Gastroesophageal sphincter (tissue), 4 donors: Measurements from ENCODE around the gene ADRA2A. TPM values are rescaled to one million over a fixed set of nuclear protein-coding genes. Genes with fewer than 3 reads are reported as not detected.

Source experiments
- ATAC-seq: fragments of 150-250 bp; one replicate; pipeline ENCODE4 v1.9.1; 2016; ENCODE audit warnings: mild to moderate bottlenecking, moderate library complexity
- H3K27ac ChIP-seq, 4 donors: fragments of 200-600 bp; sonication (generic) in 3 of 4; 1 replicate in 3 of 4; 2 replicates in 1 of 4; pipeline ENCODE4 v1.5.1; 2016 to 2019
- H3K27me3 ChIP-seq: fragments of 200-600 bp; sonication (generic); one replicate; pipeline ENCODE4 v1.5.1; 2019
- H3K36me3 ChIP-seq, 2 donors: fragments of 200-600 bp; sonication (generic); one replicate each; pipeline ENCODE4 v1.5.1; 2019; ENCODE audit warnings: control low read depth in 1 of 2
- H3K4me1 ChIP-seq, 3 donors: fragments of 200-600 bp; sonication (generic); 1 replicate in 2 of 3; 2 replicates in 1 of 3; pipeline ENCODE4 v1.5.1; 2016 to 2019; ENCODE audit warnings: control low read depth in 2 of 3
- H3K4me3 ChIP-seq, 2 donors: fragments of 200-600 bp; sonication (generic); one replicate each; pipeline ENCODE4 v1.5.1; 2019; ENCODE audit warnings: mild to moderate bottlenecking in 1 of 2, moderate library complexity in 1 of 2
- H3K9me3 ChIP-seq, 3 donors: fragments of 200-600 bp; sonication (generic); one replicate each; pipeline ENCODE4 v1.5.1; 2017 to 2019; ENCODE audit warnings: control low read depth in 2 of 3
- EP300 ChIP-seq: sonication (generic); formaldehyde crosslinking; IDR thresholded peaks from one replicate; pipeline ENCODE4 v1.6.1; 2017; ENCODE audit warnings: antibody characterized with exemption, mild to moderate bottlenecking
- POLR2A ChIP-seq, 2 donors: fragments of 450-650 bp; IDR thresholded peaks; one replicate each; pipeline ENCODE4 v1.6.1; 2017; ENCODE audit warnings: antibody characterized with exemption in 2 of 2, mild to moderate bottlenecking in 2 of 2, moderate library complexity in 1 of 2
- POLR2AphosphoS5 ChIP-seq: sonication (generic); formaldehyde crosslinking; IDR thresholded peaks from one replicate; pipeline ENCODE4 v1.6.1; 2017; ENCODE audit warnings: antibody characterized with exemption
- WGBS, 2 donors: methylation state at CpG; one replicate each; pipeline ENCODE4 v1.1.5; 2018; ENCODE audit warnings: low coverage in 1 of 2; 5-methylcytosine and 5-hydroxymethylcytosine counted together
- total RNA-seq, 4 donors: library from RNA; depleted of rRNA; stranded (reverse); fragments of >200 nt; gene quantifications; one replicate each; pipeline ENCODE4 v1.1.0, GENCODE V29; 2016
- TF ChIP-seq, protein P1 (sequence below), 4 experiments: fragments of 200-600 bp in 2 of 4; fragments of 450-650 bp in 2 of 4; sonication (generic) in 1 of 4; IDR thresholded peaks; one replicate each; pipeline ENCODE4 v1.5.1; 2017 to 2019; ENCODE audit warnings: antibody characterized with exemption in 4 of 4, mild to moderate bottlenecking in 2 of 4, moderate library complexity in 2 of 4

Gene ADRA2A
- total RNA-seq, 4 donors from 2014 or later: 0.62 to 2.7 (median 1.6) TPM

DNA sequence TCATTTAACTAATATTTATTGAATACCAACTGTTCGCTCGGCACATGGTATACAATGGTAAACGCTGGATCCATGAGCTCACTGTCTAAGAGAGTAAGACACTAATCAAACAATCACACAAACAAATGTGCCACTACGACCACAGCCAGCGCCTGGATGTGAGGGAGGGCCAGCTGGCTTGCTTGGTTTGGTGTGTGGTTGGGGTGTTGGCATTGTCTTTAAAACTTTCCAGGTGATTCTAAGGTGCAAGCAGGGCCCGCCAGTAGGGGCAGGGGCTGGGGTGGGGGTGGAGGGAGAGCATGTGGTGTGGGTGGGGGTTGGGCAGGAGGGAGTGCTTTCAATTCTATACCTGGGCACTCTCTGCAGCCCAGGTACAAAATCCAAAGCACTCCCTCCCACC is 31.6 kb downstream of the ADRA2A start:
- Histone ChIP-seq H3K27ac (no peak overlapping the region), H3K36me3 (no peaks in the 10 kb centered on the region), H3K4me1 (no peaks in the 10 kb centered on the region), H3K4me3 (no peak overlapping the region), H3K27me3 (no peaks in the 10 kb centered on the region), H3K9me3 (no peaks in the 10 kb centered on the region)
- ATAC-seq: no peak
- WGBS, 2 donors: 84 to 90% methylated on average over 5 of the region's 6 CpGs
- TF ChIP-seq EP300: no peak
- TF ChIP-seq POLR2A (IDR thresholded peaks at IDR 0.05): no peak
- TF ChIP-seq POLR2AphosphoS5: no peak
- TF ChIP-seq, protein P1, sequence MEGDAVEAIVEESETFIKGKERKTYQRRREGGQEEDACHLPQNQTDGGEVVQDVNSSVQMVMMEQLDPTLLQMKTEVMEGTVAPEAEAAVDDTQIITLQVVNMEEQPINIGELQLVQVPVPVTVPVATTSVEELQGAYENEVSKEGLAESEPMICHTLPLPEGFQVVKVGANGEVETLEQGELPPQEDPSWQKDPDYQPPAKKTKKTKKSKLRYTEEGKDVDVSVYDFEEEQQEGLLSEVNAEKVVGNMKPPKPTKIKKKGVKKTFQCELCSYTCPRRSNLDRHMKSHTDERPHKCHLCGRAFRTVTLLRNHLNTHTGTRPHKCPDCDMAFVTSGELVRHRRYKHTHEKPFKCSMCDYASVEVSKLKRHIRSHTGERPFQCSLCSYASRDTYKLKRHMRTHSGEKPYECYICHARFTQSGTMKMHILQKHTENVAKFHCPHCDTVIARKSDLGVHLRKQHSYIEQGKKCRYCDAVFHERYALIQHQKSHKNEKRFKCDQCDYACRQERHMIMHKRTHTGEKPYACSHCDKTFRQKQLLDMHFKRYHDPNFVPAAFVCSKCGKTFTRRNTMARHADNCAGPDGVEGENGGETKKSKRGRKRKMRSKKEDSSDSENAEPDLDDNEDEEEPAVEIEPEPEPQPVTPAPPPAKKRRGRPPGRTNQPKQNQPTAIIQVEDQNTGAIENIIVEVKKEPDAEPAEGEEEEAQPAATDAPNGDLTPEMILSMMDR (IDR thresholded peaks at IDR 0.05): no peak

DNA sequence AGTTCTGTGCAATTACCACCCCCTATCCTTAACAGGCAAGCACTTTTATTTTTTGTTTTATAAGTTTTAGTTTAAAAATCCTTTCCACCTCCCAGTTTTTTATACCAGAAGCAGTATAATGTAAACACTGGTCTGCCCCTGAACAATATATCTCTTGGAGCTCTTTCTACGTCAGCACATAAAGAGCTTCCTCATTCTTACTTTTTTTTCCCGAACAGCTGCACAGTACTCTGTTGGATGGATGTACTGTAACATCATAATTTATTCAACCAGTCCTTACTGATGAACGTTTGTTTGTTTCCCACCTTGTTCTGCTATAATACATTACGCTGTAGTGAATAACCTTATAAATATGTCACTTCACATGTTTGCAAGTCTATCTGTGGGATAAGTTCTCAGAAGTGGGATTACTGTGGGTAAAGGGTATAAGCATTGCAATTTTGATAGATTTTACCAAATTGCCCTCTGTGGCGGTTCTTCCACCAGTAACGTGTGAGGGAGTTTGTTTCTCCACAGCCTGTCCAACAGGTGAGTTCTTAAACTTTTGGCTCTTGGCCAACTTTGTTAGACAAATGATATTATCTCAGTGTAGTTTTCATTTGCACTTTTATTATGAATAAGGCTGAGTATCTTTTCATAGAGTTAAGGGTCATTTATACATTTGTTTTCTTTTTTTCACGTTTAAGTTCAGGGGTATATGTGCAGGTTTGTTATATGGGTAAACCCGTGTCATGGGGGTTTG is 32.8 kb downstream of the ADRA2A start:
- no peak for TF ChIP-seq EP300
- TF ChIP-seq, protein P1 (IDR thresholded peaks at IDR 0.05): no peak
- no peak for TF ChIP-seq POLR2AphosphoS5
- no peak for TF ChIP-seq POLR2A (IDR thresholded peaks at IDR 0.05)
- Histone ChIP-seq H3K9me3 (no peaks in the 10 kb centered on the region), H3K27ac (no peak overlapping the region), H3K27me3 (no peaks in the 10 kb centered on the region), H3K4me3 (no peak overlapping the region), H3K36me3 (no peaks in the 10 kb centered on the region), H3K4me1 (no peaks in the 10 kb centered on the region)
- no peak for ATAC-seq
- 28 to 32% methylated on average over 8 of the region's 8 CpGs for WGBS, 2 donors

DNA sequence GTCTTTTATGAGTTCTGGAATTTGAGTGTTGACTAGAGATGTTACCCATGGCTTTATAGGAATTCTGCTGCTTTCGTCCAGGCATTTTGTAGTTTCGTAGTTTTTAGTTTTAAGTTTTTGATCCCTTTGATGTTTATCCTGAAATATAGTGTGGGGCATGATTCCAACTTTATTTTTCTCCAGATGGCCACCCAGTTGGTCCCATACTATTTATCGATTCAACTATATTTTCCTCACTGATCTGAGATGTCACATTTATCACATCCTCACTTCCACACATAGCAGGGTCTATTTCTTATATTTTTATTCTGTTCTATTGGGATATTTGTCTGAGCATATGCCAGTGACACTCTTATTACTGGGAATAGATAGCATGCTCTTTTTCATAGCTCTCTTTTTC is 33.9 kb downstream of the ADRA2A start:
- no peak for TF ChIP-seq EP300
- TF ChIP-seq POLR2AphosphoS5: no peak
- TF ChIP-seq, protein P1 (IDR thresholded peaks at IDR 0.05): no peak
- TF ChIP-seq POLR2A (IDR thresholded peaks at IDR 0.05): no peak
- Histone ChIP-seq H3K4me1 (no peaks in the 10 kb centered on the region), H3K27me3 (no peaks in the 10 kb centered on the region), H3K9me3 (no peaks in the 10 kb centered on the region), H3K4me3 (no peak overlapping the region), H3K27ac (no peak overlapping the region), H3K36me3 (no peaks in the 10 kb centered on the region)
- WGBS, 2 donors: 82 to 83% methylated on average over 3 of the region's 3 CpGs
- no peak for ATAC-seq

DNA sequence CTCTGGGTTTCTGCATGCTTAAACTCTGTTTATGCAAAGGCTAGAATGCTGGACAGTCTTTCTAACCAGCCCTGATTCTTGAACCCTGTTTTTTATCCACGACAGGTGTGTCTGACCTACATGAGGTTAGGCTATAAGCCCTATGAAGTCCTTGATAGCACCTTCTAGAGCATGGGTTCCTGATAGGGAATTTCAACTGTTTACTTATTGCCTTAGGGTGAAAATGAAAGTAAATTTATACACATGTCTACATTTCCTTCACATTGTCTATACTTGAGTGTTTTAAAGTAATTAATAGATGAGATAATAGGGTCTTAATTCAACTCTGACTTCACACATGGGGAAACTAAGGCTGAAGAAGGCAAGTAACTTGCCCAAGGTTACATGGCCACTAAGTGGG is 35.5 kb downstream of the ADRA2A start:
- TF ChIP-seq EP300 (no peak), POLR2AphosphoS5 (no peak), POLR2A (IDR thresholded peaks at IDR 0.05) (no peak)
- TF ChIP-seq, protein P1 (IDR thresholded peaks at IDR 0.05): no peak
- 57% methylated on average over 1 of the region's 1 CpG; no CpG with 5 or more reads in 1 of the 2 donors for WGBS, 2 donors

More for the DNA sequence above, 35.5 kb downstream of the ADRA2A start:
- no peak for ATAC-seq
- H3K4me1 ChIP-seq: no peaks in the 10 kb centered on the region
- no peaks in the 10 kb centered on the region for H3K27me3 ChIP-seq
- no peaks in the 10 kb centered on the region for H3K9me3 ChIP-seq
- no peak overlapping the region for H3K4me3 ChIP-seq
- no peaks in the 10 kb centered on the region for H3K36me3 ChIP-seq
- no peak overlapping the region for H3K27ac ChIP-seq
